Measurements from ENCODE around the gene DMGDH. TPM values are rescaled to one million over a fixed set of nuclear protein-coding genes. Genes with fewer than 3 reads are reported as not detected.
A peak's percentile ranks its signal among the peaks of the same experiment; 100 is the strongest.

Gene DMGDH
- total RNA-seq, 1 donor from 2014 or later, result 0.78 TPM

DNA sequence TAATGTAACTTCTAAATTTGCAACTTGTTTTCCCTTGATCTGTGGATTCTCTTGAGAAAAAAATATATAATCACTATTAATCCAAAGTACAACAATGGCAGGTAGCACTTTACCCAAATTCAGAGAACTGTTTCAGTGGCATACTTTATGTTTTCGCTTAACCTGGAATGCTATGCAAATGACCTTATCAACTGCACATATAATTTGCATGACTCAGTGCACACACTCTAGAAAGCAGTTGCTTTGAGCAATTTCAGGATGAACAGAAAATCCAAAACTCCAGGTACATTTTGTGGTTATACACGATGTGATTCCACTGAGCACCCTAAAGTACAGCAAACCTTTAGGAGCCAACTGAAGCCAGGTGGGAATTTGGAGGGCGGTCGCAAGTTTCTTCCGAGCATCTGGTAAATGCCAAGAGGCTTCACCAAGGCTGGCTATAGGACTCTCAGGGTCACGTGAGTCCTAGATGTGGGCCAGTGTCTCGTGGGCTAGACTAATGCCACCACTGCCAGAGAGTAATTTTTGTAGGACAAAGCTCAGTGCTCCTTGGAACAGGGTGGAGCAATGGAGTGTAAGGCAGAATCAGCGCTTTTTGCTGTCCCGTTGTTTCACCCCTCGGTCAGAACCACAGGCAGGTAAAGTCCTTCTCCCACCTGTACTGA, 37.3 kb downstream of the DMGDH start:
- H3K4me3 ChIP-seq, result no peak overlapping the region
- no peak overlapping the region for H3K27ac ChIP-seq
- no peaks in the 10 kb centered on the region for H3K27me3 ChIP-seq
- ATAC-seq (no peak), DNase-seq (no peak)
- TF ChIP-seq, protein P1, sequence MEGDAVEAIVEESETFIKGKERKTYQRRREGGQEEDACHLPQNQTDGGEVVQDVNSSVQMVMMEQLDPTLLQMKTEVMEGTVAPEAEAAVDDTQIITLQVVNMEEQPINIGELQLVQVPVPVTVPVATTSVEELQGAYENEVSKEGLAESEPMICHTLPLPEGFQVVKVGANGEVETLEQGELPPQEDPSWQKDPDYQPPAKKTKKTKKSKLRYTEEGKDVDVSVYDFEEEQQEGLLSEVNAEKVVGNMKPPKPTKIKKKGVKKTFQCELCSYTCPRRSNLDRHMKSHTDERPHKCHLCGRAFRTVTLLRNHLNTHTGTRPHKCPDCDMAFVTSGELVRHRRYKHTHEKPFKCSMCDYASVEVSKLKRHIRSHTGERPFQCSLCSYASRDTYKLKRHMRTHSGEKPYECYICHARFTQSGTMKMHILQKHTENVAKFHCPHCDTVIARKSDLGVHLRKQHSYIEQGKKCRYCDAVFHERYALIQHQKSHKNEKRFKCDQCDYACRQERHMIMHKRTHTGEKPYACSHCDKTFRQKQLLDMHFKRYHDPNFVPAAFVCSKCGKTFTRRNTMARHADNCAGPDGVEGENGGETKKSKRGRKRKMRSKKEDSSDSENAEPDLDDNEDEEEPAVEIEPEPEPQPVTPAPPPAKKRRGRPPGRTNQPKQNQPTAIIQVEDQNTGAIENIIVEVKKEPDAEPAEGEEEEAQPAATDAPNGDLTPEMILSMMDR (IDR thresholded peaks at IDR 0.05), result no peak
- H3K4me1 ChIP-seq, result no peaks in the 10 kb centered on the region
- intact Hi-C loops (cut with DNase I), result no loop called here
- no peaks in the 10 kb centered on the region for H3K36me3 ChIP-seq
- H3K9me3 ChIP-seq, result no peaks in the 10 kb centered on the region

DNA sequence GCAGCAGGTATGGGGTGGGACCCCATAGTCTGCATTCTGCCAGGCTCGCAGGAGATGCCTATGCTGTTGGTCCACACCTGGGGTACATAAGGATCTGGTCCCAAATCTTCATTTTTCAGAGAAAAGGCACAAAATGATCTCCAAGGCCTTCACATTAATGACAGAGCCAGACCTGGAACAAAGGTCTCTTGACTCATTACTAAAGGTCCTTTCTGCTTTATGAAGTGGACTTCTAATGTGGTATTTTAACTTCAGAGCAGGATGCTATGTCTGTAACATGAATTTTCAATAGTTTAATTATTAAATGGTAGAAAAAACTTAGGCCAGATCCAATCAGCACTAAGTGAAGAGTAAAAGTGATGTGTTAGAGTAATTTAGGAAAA, 38.0 kb downstream of the DMGDH start:
- no peaks in the 10 kb centered on the region for H3K27me3 ChIP-seq
- H3K9me3 ChIP-seq, result no peaks in the 10 kb centered on the region
- no peak overlapping the region for H3K27ac ChIP-seq
- H3K36me3 ChIP-seq, result no peaks in the 10 kb centered on the region
- H3K4me3 ChIP-seq, result no peak overlapping the region
- intact Hi-C loops (cut with DNase I), result no loop called here
- DNase-seq (no peak), ATAC-seq (no peak)
- TF ChIP-seq, protein P1 (IDR thresholded peaks at IDR 0.05), result no peak
- no peaks in the 10 kb centered on the region for H3K4me1 ChIP-seq

DNA sequence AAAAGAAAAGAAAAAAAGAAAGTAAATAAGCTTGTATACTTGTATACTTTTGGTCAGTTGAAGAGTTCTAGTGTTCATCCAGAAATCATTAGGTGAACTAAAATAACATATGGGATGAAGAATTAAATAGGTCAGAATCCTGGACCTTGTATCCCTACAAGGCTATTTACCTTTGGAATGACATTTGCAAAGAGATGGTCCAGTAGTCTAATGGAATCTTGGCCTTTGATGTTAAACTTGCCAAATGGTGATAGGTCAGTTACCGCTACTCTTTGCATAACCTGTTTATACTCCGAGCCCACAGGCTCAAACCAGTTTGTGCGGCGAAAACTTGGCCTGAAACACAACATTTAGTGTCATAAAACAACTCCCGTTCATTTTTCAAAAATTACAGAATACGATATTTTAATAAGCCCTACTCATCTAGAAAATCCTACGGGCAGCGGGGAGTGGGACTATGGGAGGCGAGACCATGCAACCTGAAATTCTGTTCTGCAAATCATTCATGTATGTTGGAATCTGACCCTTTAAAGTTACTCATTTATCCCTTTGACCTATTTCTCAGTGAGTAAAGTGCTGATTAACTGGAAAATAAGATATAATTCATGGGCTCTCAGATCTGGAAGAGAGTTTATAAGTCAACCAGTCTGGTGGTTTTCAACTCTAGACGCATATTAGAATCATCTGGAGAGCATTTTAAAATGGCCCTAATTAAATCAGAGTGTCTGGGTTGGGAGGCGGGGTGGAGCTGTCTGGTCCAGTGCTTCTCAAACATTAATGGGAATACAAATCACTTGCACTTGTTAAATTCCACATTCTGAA, 38.6 kb downstream of the DMGDH start:
- H3K27me3 ChIP-seq, result no peaks in the 10 kb centered on the region
- no peak for ATAC-seq
- no peaks in the 10 kb centered on the region for H3K36me3 ChIP-seq
- TF ChIP-seq, protein P1 (IDR thresholded peaks at IDR 0.05), result no peak
- DNase-seq, result no peak
- H3K9me3 ChIP-seq, result no peaks in the 10 kb centered on the region
- no peak overlapping the region for H3K27ac ChIP-seq
- no peak overlapping the region for H3K4me3 ChIP-seq
- intact Hi-C loops (cut with DNase I), result no loop called here
- H3K4me1 ChIP-seq, result no peaks in the 10 kb centered on the region

DNA sequence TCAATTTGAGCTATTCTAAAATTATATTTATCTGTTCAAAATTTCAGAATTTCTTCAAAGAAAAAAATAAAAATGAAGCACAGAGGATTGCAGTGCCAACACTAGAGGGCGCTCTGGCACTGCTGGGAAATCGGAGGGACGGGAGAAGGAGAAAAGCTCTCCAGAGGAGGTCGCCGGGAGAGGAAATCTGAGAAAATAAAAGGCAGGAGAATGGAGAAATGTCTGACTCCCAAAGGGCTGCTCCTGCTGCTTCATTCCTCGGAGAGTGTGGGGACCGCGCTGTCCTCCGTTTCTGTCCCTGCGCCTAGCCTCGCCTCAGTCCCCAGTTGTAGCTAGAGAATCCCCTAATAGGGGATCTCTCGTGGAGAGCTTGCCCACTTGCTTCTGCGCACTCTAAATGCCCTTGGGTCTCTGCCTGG, 44.4 kb downstream of the DMGDH start:
- peak; percentile 72 for DNase-seq
- Histone ChIP-seq H3K4me1 (no peaks in the 10 kb centered on the region), H3K36me3 (no peaks in the 10 kb centered on the region), H3K27ac (no peak overlapping the region), H3K4me3 (no peak overlapping the region), H3K9me3 (no peaks in the 10 kb centered on the region), H3K27me3 (no peaks in the 10 kb centered on the region)
- intact Hi-C loops (cut with DNase I), result loop anchor here (10.0 kb wide), 1 partner anchor 110 kb away; no protein-coding TSS in a partner anchor
- ATAC-seq, result peak; percentile 84
- TF ChIP-seq, protein P1 (IDR thresholded peaks at IDR 0.05), result peak; percentile 97

DNA sequence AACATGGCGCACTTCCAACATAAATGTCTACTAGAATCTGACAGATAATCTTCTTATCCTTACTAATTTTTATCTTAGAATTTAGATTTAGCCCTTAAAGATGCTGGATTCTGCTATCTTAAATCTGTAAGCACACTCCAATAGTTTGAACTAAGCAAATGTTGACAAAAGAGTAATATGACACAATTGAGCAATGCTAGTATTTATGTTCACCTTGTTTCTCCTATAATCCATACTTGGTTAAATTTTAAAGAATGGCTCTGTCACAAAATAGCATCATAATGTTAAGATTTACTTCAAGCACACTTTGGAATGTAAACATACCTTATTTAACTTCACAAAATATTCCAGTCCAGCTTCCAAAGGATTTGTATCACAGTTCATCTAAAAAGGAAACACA, 45.5 kb downstream of the DMGDH start:
- TF ChIP-seq, protein P1 (IDR thresholded peaks at IDR 0.05), result no peak
- Histone ChIP-seq H3K36me3 (no peaks in the 10 kb centered on the region), H3K27me3 (no peaks in the 10 kb centered on the region), H3K9me3 (no peaks in the 10 kb centered on the region), H3K27ac (no peak overlapping the region), H3K4me1 (no peaks in the 10 kb centered on the region), H3K4me3 (no peak overlapping the region)
- ATAC-seq (no peak), DNase-seq (no peak)
- intact Hi-C loops (cut with DNase I), result loop anchor here (10.0 kb wide), 1 partner anchor 111 kb away; no protein-coding TSS in a partner anchor
